OCI-LY1 (cell line): ENCODE data around the gene RUSC2.
"Not testable (repeated sequence)": the region's sequence is repeated elsewhere in the genome, so short reads cannot be mapped to it uniquely, and the experiment has no call there.

Source experiments
- H2AFZ ChIP-seq: fragments of 200-600 bp; sonication (generic), shearing (Covaris generic); 2 replicates; pipeline ENCODE4 v1.6.0; 2014; ENCODE audit warnings: antibody characterized with exemption, mild to moderate bottlenecking, low read length
- H3F3A ChIP-seq: fragments of 200-600 bp; sonication (generic), shearing (Covaris generic); 2 replicates; pipeline ENCODE4 v1.6.0; 2014; ENCODE audit warnings: mild to moderate bottlenecking, antibody characterized with exemption, low read length, moderate library complexity; ENCODE audit not compliant: insufficient read depth
- H3K27ac ChIP-seq: fragments of 200-600 bp; sonication (generic); 2 replicates; pipeline ENCODE4 v1.5.1; 2014; ENCODE audit warnings: low read length, mixed run types, mild to moderate bottlenecking, low read depth; ENCODE audit not compliant: poor library complexity, severe bottlenecking
- H3K27me3 ChIP-seq: fragments of 200-600 bp; sonication (generic); 2 replicates; pipeline ENCODE4 v1.6.0; 2014; ENCODE audit warnings: antibody characterized with exemption, mild to moderate bottlenecking, low read length, moderate library complexity; ENCODE audit not compliant: insufficient read depth
- H3K36me3 ChIP-seq: fragments of 200-600 bp; sonication (generic); 2 replicates; pipeline ENCODE4 v1.6.1; 2014; ENCODE audit warnings: mild to moderate bottlenecking, antibody characterized with exemption, low read length, moderate library complexity, mixed read lengths; ENCODE audit not compliant: insufficient read depth
- H3K4me1 ChIP-seq: fragments of 200-600 bp; sonication (generic); 2 replicates; pipeline ENCODE4 v1.5.1; 2014; ENCODE audit warnings: mild to moderate bottlenecking, low read length, moderate library complexity; ENCODE audit not compliant: insufficient read depth, severe bottlenecking
- H3K4me2 ChIP-seq: fragments of 200-600 bp; sonication (generic), shearing (Covaris generic); 2 replicates; pipeline ENCODE4 v1.6.1; 2014; ENCODE audit warnings: low read length
- H3K4me3 ChIP-seq: fragments of 200-600 bp; sonication (generic); 2 replicates; pipeline ENCODE4 v1.5.1; 2014; ENCODE audit warnings: low read length, low read depth, mild to moderate bottlenecking, mixed read lengths; ENCODE audit not compliant: poor library complexity, severe bottlenecking
- H3K79me2 ChIP-seq: fragments of 200-600 bp; shearing (Covaris generic); 2 replicates; pipeline ENCODE4 v1.6.1; 2016; ENCODE audit warnings: mixed run types, low read length, mixed read lengths; ENCODE audit not compliant: insufficient read depth
- H3K9ac ChIP-seq: fragments of 200-600 bp; sonication (generic), shearing (Covaris generic); 2 replicates; pipeline ENCODE4 v1.6.1; 2014; ENCODE audit warnings: mild to moderate bottlenecking, low read length, mixed read lengths
- H3K9me2 ChIP-seq: fragments of 200-600 bp; sonication (generic), shearing (Covaris generic); 2 replicates; pipeline ENCODE4 v1.6.1; 2014; ENCODE audit warnings: low read depth, mild to moderate bottlenecking, low read length, mixed read lengths
- H3K9me3 ChIP-seq: fragments of 200-600 bp; shearing (Covaris generic); 2 replicates; pipeline ENCODE4 v1.6.1; 2014; ENCODE audit warnings: low read length, mixed read lengths
- H4K20me1 ChIP-seq: fragments of 200-600 bp; sonication (generic), shearing (Covaris generic); 2 replicates; pipeline ENCODE4 v1.6.0; 2016; ENCODE audit warnings: mild to moderate bottlenecking, low read length; ENCODE audit not compliant: insufficient read depth
- CTCF ChIP-seq: fragments of 200-600 bp; sonication (generic), shearing (Covaris generic); IDR thresholded peaks from 2 replicates; pipeline ENCODE4 v1.5.1; 2017; ENCODE audit warnings: mild to moderate bottlenecking, antibody characterized with exemption, low read length, moderate library complexity, mixed read lengths
- EZH2 ChIP-seq: fragments of 200-600 bp; sonication (generic), shearing (Covaris generic); IDR thresholded peaks from 2 replicates; pipeline ENCODE4 v1.8.0; 2017; ENCODE audit warnings: borderline replicate concordance, mixed run types, mild to moderate bottlenecking, antibody characterized with exemption, low read length, moderate library complexity, mixed read lengths

Gene RUSC2

DNA sequence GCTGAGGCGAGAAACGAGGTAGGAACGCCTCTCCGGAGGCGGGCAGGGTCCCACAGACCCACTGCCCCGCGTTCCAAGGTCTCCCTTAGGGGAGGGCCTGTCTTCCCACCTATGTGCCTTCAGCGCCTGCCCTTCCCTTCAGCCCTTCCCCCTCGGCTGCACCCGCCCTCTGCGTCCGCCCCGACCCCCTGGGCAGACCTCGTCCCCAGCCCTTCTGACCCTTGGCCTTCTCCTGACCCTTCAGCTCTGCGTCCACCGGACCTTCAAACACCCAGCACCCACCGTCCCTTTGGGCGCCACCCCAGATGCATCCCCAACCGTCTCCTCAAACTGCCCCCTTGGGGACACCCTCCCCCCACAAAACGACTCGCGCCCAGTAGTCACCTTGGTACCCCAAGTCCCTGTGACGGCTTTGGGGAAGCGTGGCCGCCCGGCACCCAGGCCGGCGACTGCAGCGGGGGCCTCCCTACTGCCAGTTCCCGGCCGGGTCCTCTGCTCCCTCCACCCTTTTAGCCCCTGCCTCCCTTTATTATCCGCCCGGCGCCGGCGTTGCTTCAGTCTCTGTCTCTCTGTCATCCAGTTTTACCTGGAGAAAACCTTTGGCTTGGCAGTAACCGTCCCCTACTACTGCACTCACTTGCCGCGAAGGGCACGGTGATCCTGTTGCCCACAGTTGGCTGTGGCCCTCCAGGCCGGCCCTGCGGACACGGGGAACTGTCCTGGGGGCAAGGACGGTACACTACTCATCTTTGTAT, 421 bp downstream of the RUSC2 start:
- H3F3A ChIP-seq, result no peaks in the 10 kb centered on the region
- no peaks in the 10 kb centered on the region for H3K27me3 ChIP-seq
- no peak overlapping the region; the same call in 1 of the 2 replicates for H3K9ac ChIP-seq
- no peaks in the 10 kb centered on the region for H4K20me1 ChIP-seq
- H3K4me1 ChIP-seq, result no peaks in the 10 kb centered on the region
- H3K4me3 ChIP-seq, result peak overlapping the region; percentile 54
- H3K9me2 ChIP-seq, result no peaks in the 10 kb centered on the region
- H3K36me3 ChIP-seq, result no peaks in the 10 kb centered on the region
- H3K79me2 ChIP-seq, result no peaks in the 10 kb centered on the region
- H3K27ac ChIP-seq, result no peak overlapping the region
- no peak overlapping the region for H2AFZ ChIP-seq
- H3K9me3 ChIP-seq, result no peaks in the 10 kb centered on the region; the same call in 1 of the 2 replicates
- H3K4me2 ChIP-seq, result peak overlapping the region; percentile 67
- TF ChIP-seq EZH2 (no peak), CTCF (no peak)

- no peaks in the 10 kb centered on the region for H3K4me1 ChIP-seq
- no peaks in the 10 kb centered on the region for H3K9me2 ChIP-seq
- TF ChIP-seq CTCF, result no peak
- no peak for TF ChIP-seq EZH2
- no peaks in the 10 kb centered on the region for H4K20me1 ChIP-seq
- no peak overlapping the region for H3K4me2 ChIP-seq
- H3K9ac ChIP-seq, result no peak overlapping the region
- no peaks in the 10 kb centered on the region for H3F3A ChIP-seq
- no peaks in the 10 kb centered on the region; the same call in 1 of the 2 replicates for H3K9me3 ChIP-seq
- no peak overlapping the region for H3K27ac ChIP-seq
- H3K79me2 ChIP-seq, result no peaks in the 10 kb centered on the region
- no peak overlapping the region for H2AFZ ChIP-seq
- no peaks in the 10 kb centered on the region for H3K36me3 ChIP-seq
- H3K27me3 ChIP-seq, result no peaks in the 10 kb centered on the region
- no peak overlapping the region for H3K4me3 ChIP-seq
Measured at GRCh38 chr9:35490910-35491465, 1.1 kb downstream of the RUSC2 start.

DNA sequence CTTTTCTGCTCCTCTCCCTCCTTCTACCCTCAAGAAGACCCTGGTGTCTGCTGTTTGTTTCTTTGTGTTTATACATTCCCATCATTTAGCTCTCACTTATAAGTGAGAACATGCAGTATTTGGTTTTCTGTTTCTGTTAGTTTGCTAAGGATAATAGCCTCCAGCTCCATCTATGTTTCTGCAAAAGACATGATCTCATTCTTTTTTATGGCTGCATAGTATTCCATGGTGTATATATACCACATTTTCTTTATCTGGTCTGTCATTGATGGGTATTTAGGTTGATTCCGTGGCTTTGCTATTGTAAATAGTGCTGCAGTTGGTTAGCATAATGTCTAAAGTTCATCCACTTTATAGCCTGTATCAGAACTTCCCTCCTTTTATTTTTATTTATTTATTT, 3.2 kb downstream of the RUSC2 start:
- H2AFZ ChIP-seq, H3K4me3 ChIP-seq, H3K36me3 ChIP-seq, H4K20me1 ChIP-seq, H3K9ac ChIP-seq, H3K9me2 ChIP-seq, H3K4me2 ChIP-seq, H3K9me3 ChIP-seq, H3K4me1 ChIP-seq, H3K27me3 ChIP-seq, H3F3A ChIP-seq, H3K79me2 ChIP-seq, H3K27ac ChIP-seq: not testable (repeated sequence)

- Histone ChIP-seq H3K9me2 (no peaks in the 10 kb centered on the region), H3K9me3 (peaks cover 2% of the 10 kb centered on the region; the same call in 1 of the 2 replicates), H3K27ac (no peak overlapping the region), H4K20me1 (no peaks in the 10 kb centered on the region), H3K4me2 (no peak overlapping the region), H2AFZ (no peak overlapping the region), H3K4me3 (no peak overlapping the region), H3K4me1 (no peaks in the 10 kb centered on the region), H3K36me3 (no peaks in the 10 kb centered on the region), H3K79me2 (no peaks in the 10 kb centered on the region), H3K9ac (no peak overlapping the region), H3K27me3 (no peaks in the 10 kb centered on the region), H3F3A (no peaks in the 10 kb centered on the region)
- TF ChIP-seq CTCF (no peak), EZH2 (no peak)
Measured at GRCh38 chr9:35495984-35496383, 6.1 kb downstream of the RUSC2 start.

- not testable (repeated sequence) for H3K36me3 ChIP-seq, H3K9ac ChIP-seq, H3F3A ChIP-seq, H3K27ac ChIP-seq, H2AFZ ChIP-seq, H3K4me1 ChIP-seq, H3K9me2 ChIP-seq, H3K4me2 ChIP-seq, H3K27me3 ChIP-seq, H3K4me3 ChIP-seq, H4K20me1 ChIP-seq, H3K9me3 ChIP-seq, H3K79me2 ChIP-seq
Measured at GRCh38 chr9:35498245-35498644, 8.3 kb downstream of the RUSC2 start.
